Prostate gland (tissue), 2 donors: ENCODE data around the gene CALHM4.

Source experiments
- POLR2AphosphoS5 ChIP-seq: sonication (generic); formaldehyde crosslinking; IDR thresholded peaks from one replicate; pipeline ENCODE4 v1.6.1; 2017; ENCODE audit warnings: antibody characterized with exemption
- TF ChIP-seq, protein P1 (sequence below), 4 experiments: fragments of 200-600 bp in 2 of 4; fragments of 450-650 bp in 2 of 4; sonication (generic) in 2 of 4; IDR thresholded peaks; 1 replicate in 3 of 4; 2 replicates in 1 of 4; pipeline ENCODE4 v1.5.1; 2016 to 2019; ENCODE audit warnings: antibody characterized with exemption in 4 of 4, mild to moderate bottlenecking in 2 of 4, moderate library complexity in 2 of 4

DNA sequence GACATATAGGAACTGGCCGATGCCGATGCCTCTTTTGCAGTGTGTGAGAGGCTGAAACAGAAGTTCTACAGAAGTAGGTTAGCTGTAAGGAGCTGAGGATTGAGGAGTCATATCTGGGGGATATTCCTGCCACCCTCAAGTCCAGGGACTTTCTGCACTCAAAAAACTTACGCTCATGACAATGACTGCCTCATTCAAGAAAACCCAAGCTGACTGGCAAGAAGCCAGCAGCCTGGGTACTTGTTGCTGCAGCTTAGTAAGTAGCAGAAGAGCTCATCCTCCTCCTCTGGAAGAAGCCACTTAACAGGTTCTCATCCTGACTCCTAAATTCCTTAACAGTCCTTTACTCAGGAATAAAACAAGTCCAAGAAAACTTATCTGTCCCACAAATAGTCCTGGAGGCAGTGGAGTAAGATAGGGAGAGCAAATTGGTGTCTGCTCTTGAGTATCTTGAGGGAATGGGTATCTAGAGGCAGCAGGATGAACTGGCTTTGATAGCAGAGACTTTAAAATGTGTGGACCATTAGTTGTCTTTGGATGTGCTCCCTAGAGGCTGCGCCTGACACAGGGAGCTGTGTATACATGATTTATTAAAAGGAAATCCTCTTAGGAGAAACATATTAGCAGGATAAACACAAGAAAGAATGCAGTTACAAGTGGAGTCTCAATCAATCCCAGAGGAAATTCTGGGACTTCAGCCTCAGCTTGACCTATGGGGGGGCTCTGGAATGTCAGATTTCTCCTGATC, 34.8 kb upstream of the CALHM4 start:
- TF ChIP-seq, protein P1, sequence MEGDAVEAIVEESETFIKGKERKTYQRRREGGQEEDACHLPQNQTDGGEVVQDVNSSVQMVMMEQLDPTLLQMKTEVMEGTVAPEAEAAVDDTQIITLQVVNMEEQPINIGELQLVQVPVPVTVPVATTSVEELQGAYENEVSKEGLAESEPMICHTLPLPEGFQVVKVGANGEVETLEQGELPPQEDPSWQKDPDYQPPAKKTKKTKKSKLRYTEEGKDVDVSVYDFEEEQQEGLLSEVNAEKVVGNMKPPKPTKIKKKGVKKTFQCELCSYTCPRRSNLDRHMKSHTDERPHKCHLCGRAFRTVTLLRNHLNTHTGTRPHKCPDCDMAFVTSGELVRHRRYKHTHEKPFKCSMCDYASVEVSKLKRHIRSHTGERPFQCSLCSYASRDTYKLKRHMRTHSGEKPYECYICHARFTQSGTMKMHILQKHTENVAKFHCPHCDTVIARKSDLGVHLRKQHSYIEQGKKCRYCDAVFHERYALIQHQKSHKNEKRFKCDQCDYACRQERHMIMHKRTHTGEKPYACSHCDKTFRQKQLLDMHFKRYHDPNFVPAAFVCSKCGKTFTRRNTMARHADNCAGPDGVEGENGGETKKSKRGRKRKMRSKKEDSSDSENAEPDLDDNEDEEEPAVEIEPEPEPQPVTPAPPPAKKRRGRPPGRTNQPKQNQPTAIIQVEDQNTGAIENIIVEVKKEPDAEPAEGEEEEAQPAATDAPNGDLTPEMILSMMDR (IDR thresholded peaks at IDR 0.05) = no peak
- no peak for TF ChIP-seq POLR2AphosphoS5
